ENCODE data around the gene OCEL1. TPM values are rescaled to one million over a fixed set of nuclear protein-coding genes. Genes with fewer than 3 reads are reported as not detected.
A peak's percentile ranks its signal among the peaks of the same experiment; 100 is the strongest.

The OCEL1 gene
- total and polyA plus RNA-seq, 2 of the 13 experiments (the other 11 are each of a cell fraction or from before 2014, with no cell fraction given): 10.6 to 17.2 TPM

GRCh38 chr19:17225053-17225452 lies 973 bp upstream of the OCEL1 start:
- in situ Hi-C loops (cut with HindIII; ENCODE audit: extremely low pct_ligation_motif_present, low pct_unique_long_range_greater_than_20kb): no loop called here
- Histone ChIP-seq H3K4me2 (ENCODE audit: low read depth, low read length) (no peak overlapping the region), H3K27me3 (ENCODE audit: control insufficient read depth in 1 of 2, insufficient read depth in 2 of 2, low read length in 2 of 2) (no peaks in the 10 kb centered on the region; a peak in 1 of 5 replicates), H3K4me1 (ENCODE audit: insufficient read depth, low read length) (peaks cover 33% of the 10 kb centered on the region), H3K79me2 (ENCODE audit: insufficient read depth, low read length) (peaks cover 13% of the 10 kb centered on the region), H3K9me3 (ENCODE audit: low read length) (no peaks in the 10 kb centered on the region), H3K27ac (ENCODE audit: extremely low read length, insufficient read depth, low read length) (no peak overlapping the region), H4K20me1 (ENCODE audit: insufficient read depth, low read length) (no peaks in the 10 kb centered on the region), H3K9ac (ENCODE audit: insufficient read depth, low read depth, low read length) (no peak overlapping the region), H2AFZ (ENCODE audit: low read length) (no peak overlapping the region), H3K36me3 (replicated peaks in 1 of 2; ENCODE audit: control insufficient read depth in 1 of 2, insufficient read depth in 2 of 2, low read length in 2 of 2) (peaks cover 2 to 7% of the 10 kb centered on the region in 2 experiments; a peak in 3 of 5 replicates), H3K4me3 (replicated peaks in 1 of 3; ENCODE audit: insufficient read depth in 1 of 3, low read depth in 2 of 3, low read length in 3 of 3) (peak overlapping the region in 1 of 3 experiments; percentile 79; a peak in 1 of 6 replicates)
- ChIA-PET POLR2A (interaction anchor here (1.3 to 8.5 kb wide), 8 partner anchors 10 to 80 kb away, joined by 3 to 178 read pairs (median 22); partner anchors contain the start of genes ABHD8, BABAM1, MRPL34 and NR2F6), CTCF (ENCODE audit: low intra/inter-chr PET ratio, low total read pairs) (no interaction called here)
- intact Hi-C loops (cut with micrococcal nuclease; ENCODE audit: unreplicated experiment): loop anchor here (5.0 kb wide), 1 partner anchor 42 kb away; the partner anchor contains the start of gene BABAM1
- TF ChIP-seq KLF6 (CRISPR knock-in tag; IDR thresholded peaks at IDR 0.05) (no peak), RNF219 (CRISPR knock-in tag; IDR thresholded peaks at IDR 0.05) (no peak), ZSCAN30 (CRISPR knock-in tag; IDR thresholded peaks at IDR 0.05) (no peak), ZNF770 (CRISPR knock-in tag; IDR thresholded peaks at IDR 0.05) (peak; percentile 74)
- ATAC-seq: no peak
- no peak for DNase-seq (ENCODE audit: low spot score)
- FAIRE-seq: no peak
- no TSS peak for BruUV-seq (replicated peaks)
- 88% methylated on average over 10 of the region's 10 CpGs for WGBS (ENCODE audit: low lambda C conversion rate)

Data from HepG2 (cell line).